PC-9 (cell line): ENCODE results near the gene CFAP61.

Source experiments
- EZH2 ChIP-seq: fragments of 200-600 bp; sonication (generic); IDR thresholded peaks from 2 replicates; pipeline ENCODE4 v1.8.0; 2017; ENCODE audit warnings: antibody characterized with exemption, low read depth
- TF ChIP-seq, protein P1 (sequence below): fragments of 200-600 bp; sonication (generic); conservative IDR thresholded peaks from 2 replicates; pipeline ENCODE4 v1.6.1; 2017; ENCODE audit warnings: mixed run types, antibody characterized with exemption, mild to moderate bottlenecking, moderate library complexity

DNA sequence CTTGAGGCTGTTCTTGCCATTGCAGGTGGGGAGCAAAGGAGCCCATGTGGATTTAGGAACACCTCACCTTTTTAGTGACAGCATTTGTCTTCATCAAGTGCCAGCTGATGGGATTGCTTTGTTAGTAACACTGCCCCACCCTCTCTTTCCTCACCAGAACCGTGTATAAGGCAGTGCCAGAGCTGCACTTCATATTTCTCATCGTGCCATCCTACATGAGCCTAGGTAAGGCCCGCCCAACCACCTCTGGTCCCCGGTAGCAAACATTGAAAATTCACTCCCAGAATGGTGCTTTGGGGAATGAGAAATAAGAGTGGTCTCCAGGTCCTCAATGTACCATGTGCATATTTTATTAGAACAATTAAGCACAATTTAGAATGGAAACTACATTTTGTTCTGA lies 22.7 kb downstream of the CFAP61 start:
- TF ChIP-seq, protein P1, sequence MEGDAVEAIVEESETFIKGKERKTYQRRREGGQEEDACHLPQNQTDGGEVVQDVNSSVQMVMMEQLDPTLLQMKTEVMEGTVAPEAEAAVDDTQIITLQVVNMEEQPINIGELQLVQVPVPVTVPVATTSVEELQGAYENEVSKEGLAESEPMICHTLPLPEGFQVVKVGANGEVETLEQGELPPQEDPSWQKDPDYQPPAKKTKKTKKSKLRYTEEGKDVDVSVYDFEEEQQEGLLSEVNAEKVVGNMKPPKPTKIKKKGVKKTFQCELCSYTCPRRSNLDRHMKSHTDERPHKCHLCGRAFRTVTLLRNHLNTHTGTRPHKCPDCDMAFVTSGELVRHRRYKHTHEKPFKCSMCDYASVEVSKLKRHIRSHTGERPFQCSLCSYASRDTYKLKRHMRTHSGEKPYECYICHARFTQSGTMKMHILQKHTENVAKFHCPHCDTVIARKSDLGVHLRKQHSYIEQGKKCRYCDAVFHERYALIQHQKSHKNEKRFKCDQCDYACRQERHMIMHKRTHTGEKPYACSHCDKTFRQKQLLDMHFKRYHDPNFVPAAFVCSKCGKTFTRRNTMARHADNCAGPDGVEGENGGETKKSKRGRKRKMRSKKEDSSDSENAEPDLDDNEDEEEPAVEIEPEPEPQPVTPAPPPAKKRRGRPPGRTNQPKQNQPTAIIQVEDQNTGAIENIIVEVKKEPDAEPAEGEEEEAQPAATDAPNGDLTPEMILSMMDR = no peak
- no peak for TF ChIP-seq EZH2
